ENCODE data around the gene LMX1A.

The LMX1A gene

GRCh38 chr1:165324050-165324449 lies 32.5 kb downstream of the LMX1A start:
- no peak for DNase-seq

GRCh38 chr1:165317612-165318011 lies 38.9 kb downstream of the LMX1A start:
- DNase-seq: no peak

- no peak for DNase-seq
Observed at GRCh38 chr1:165316153-165316772, 40.3 kb downstream of the LMX1A start.

GRCh38 chr1:165315481-165315880 lies 41.0 kb downstream of the LMX1A start:
- DNase-seq: no peak

- DNase-seq: no peak
Observed at GRCh38 chr1:165313903-165314302, 42.6 kb downstream of the LMX1A start.

GRCh38 chr1:165312591-165312990 lies 43.9 kb downstream of the LMX1A start:
- DNase-seq: no peak

- DNase-seq: no peak
Observed at GRCh38 chr1:165306543-165307434, 49.7 kb downstream of the LMX1A start.

GRCh38 chr1:165303386-165303785 lies 53.1 kb downstream of the LMX1A start:
- DNase-seq: no peak

- no peak for DNase-seq
Observed at GRCh38 chr1:165300400-165300903, 56.1 kb downstream of the LMX1A start.

- peak in 1 of 14 donors; percentile 8 for DNase-seq
Observed at GRCh38 chr1:165298203-165298820, 58.2 kb downstream of the LMX1A start.

GRCh38 chr1:165296205-165296604 lies 60.3 kb downstream of the LMX1A start:
- DNase-seq: no peak

- no peak for DNase-seq
Observed at GRCh38 chr1:165290148-165290547, 66.4 kb downstream of the LMX1A start.

GRCh38 chr1:165289556-165289955 lies 67.0 kb downstream of the LMX1A start:
- no peak for DNase-seq

- no peak for DNase-seq
Observed at GRCh38 chr1:165288350-165289120, 68.0 kb downstream of the LMX1A start.

GRCh38 chr1:165287781-165288180 lies 68.7 kb downstream of the LMX1A start:
- no peak for DNase-seq

- no peak for DNase-seq
Observed at GRCh38 chr1:165287329-165287728, 69.2 kb downstream of the LMX1A start.

- no peak for DNase-seq
Observed at GRCh38 chr1:165284454-165284853, 72.1 kb downstream of the LMX1A start.

GRCh38 chr1:165281207-165281901 lies 75.2 kb downstream of the LMX1A start:
- DNase-seq: no peak

- DNase-seq: no peak
Observed at GRCh38 chr1:165279882-165280281, 76.6 kb downstream of the LMX1A start.

GRCh38 chr1:165276314-165276713 lies 80.2 kb downstream of the LMX1A start:
- no peak for DNase-seq

- DNase-seq: no peak
Observed at GRCh38 chr1:165265196-165265838, 91.2 kb downstream of the LMX1A start.
